Measurements from ENCODE around the gene INPP4B. TPM values are rescaled to one million over a fixed set of nuclear protein-coding genes. Genes with fewer than 3 reads are reported as not detected.
A peak's percentile ranks its signal among the peaks of the same experiment; 100 is the strongest.

INPP4B gene
- total RNA-seq, 1 experiment from 2014 or later = 41.0 TPM

GRCh38 chr4:142353149-142353738, 492.9 kb downstream of the INPP4B start:
- H3K9me3 ChIP-seq (ENCODE audit: low read length) = no peaks in the 10 kb centered on the region
- no peaks in the 10 kb centered on the region for H3K27me3 ChIP-seq (ENCODE audit: low read length)
- H3K4me3 ChIP-seq (ENCODE audit: low read length) = no peak overlapping the region; the same call in 1 of the 2 replicates
- peak; percentile 55 for ATAC-seq
- peaks cover 46% of the 10 kb centered on the region for H3K4me1 ChIP-seq (ENCODE audit: insufficient read depth, low read length)
- ChIA-PET POLR2A (ENCODE audit: unreplicated experiment) (no interaction called here), CTCF (interaction anchor here (0.6 kb wide), 1 partner anchor 77 kb away, joined by 3 read pairs; no protein-coding TSS in a partner anchor)
- H3F3A ChIP-seq (ENCODE audit: low read length, unreplicated experiment) = no peaks in the 10 kb centered on the region
- TF ChIP-seq EZH2 (IDR thresholded peaks at IDR 0.05; ENCODE audit: low read length, unreplicated experiment) = no peak
- TF ChIP-seq EZH2phosphoT487 (IDR thresholded peaks at IDR 0.05; ENCODE audit: borderline replicate concordance, low read length) = no peak
- TF ChIP-seq, protein P1, sequence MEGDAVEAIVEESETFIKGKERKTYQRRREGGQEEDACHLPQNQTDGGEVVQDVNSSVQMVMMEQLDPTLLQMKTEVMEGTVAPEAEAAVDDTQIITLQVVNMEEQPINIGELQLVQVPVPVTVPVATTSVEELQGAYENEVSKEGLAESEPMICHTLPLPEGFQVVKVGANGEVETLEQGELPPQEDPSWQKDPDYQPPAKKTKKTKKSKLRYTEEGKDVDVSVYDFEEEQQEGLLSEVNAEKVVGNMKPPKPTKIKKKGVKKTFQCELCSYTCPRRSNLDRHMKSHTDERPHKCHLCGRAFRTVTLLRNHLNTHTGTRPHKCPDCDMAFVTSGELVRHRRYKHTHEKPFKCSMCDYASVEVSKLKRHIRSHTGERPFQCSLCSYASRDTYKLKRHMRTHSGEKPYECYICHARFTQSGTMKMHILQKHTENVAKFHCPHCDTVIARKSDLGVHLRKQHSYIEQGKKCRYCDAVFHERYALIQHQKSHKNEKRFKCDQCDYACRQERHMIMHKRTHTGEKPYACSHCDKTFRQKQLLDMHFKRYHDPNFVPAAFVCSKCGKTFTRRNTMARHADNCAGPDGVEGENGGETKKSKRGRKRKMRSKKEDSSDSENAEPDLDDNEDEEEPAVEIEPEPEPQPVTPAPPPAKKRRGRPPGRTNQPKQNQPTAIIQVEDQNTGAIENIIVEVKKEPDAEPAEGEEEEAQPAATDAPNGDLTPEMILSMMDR (conservative IDR thresholded peaks at IDR 0.05; ENCODE audit: low read depth, low read length) = peak; percentile 96
- no peaks in the 10 kb centered on the region for H3K36me3 ChIP-seq (ENCODE audit: low read depth, low read length)
- H3K79me2 ChIP-seq (ENCODE audit: low read length) = 0 out of 2 replicates have a peak, but pooled peaks cover 22% of the 10 kb centered on the region
- peak overlapping the region; percentile 30 for H3K4me2 ChIP-seq (ENCODE audit: low read length)
- DNase-seq = peak; percentile 88
- intact Hi-C loops (cut with micrococcal nuclease) = loop anchor here (1.0 to 5.0 kb wide), 12 partner anchors 52 to 1196 kb away; partner anchors contain the start of gene INPP4B
- H3K9me2 ChIP-seq (replicated peaks; ENCODE audit: low read length) = no peaks in the 10 kb centered on the region
- H3K9ac ChIP-seq (ENCODE audit: low read length) = no peak overlapping the region
- H2AFZ ChIP-seq (ENCODE audit: low read length) = peak overlapping the region; percentile 6; the same call in 1 of the 2 replicates
- no peaks in the 10 kb centered on the region for H4K20me1 ChIP-seq (ENCODE audit: low read length)
- H3K27ac ChIP-seq (ENCODE audit: low read length) = peak overlapping the region; percentile 31
- no TSS peak for BruUV-seq (replicated peaks)

DNA sequence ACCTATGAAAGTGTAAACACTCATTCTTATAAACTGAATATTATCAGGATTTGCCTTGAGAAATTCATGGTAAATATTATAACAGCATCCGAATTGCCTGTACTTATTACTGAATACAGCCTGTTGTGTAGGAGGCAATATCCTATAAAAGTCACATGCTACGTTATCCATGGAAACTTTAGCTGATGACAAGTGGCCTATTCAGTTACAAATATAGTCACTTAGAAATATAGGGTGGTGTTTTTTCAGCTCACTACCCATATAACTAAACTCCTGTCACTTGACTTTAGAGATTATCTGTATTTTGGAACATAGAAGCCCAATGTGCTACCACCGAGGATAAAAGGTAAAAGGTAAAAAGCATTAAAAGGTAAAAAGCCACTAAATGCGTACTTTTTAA, 493.4 kb downstream of the INPP4B start:
- Histone ChIP-seq H3K4me2 (ENCODE audit: low read length) (peak overlapping the region; percentile 14), H3K9ac (ENCODE audit: low read length) (no peak overlapping the region), H3K27ac (ENCODE audit: low read length) (peak overlapping the region; percentile 2; the same call in 1 of the 2 replicates), H4K20me1 (ENCODE audit: low read length) (no peaks in the 10 kb centered on the region), H3K27me3 (ENCODE audit: low read length) (no peaks in the 10 kb centered on the region), H3K36me3 (ENCODE audit: low read depth, low read length) (no peaks in the 10 kb centered on the region), H2AFZ (ENCODE audit: low read length) (peak overlapping the region; percentile 6; the same call in 1 of the 2 replicates), H3K4me3 (ENCODE audit: low read length) (no peak overlapping the region; the same call in 1 of the 2 replicates), H3K9me3 (ENCODE audit: low read length) (no peaks in the 10 kb centered on the region), H3K79me2 (ENCODE audit: low read length) (0 out of 2 replicates have a peak, but pooled peaks cover 26% of the 10 kb centered on the region), H3F3A (ENCODE audit: low read length, unreplicated experiment) (no peaks in the 10 kb centered on the region), H3K4me1 (ENCODE audit: insufficient read depth, low read length) (peaks cover 49% of the 10 kb centered on the region), H3K9me2 (replicated peaks; ENCODE audit: low read length) (no peaks in the 10 kb centered on the region)
- ChIA-PET POLR2A (ENCODE audit: unreplicated experiment) (no interaction called here), CTCF (no interaction called here)
- intact Hi-C loops (cut with micrococcal nuclease) = loop anchor here (1.0 to 5.0 kb wide), 12 partner anchors 52 to 1195 kb away; partner anchors contain the start of gene INPP4B
- ATAC-seq (no peak), DNase-seq (no peak)
- no TSS peak for BruUV-seq (replicated peaks)
- no peak for TF ChIP-seq EZH2phosphoT487 (IDR thresholded peaks at IDR 0.05; ENCODE audit: borderline replicate concordance, low read length)
- TF ChIP-seq EZH2 (IDR thresholded peaks at IDR 0.05; ENCODE audit: low read length, unreplicated experiment) = no peak
- TF ChIP-seq, protein P1 (conservative IDR thresholded peaks at IDR 0.05; ENCODE audit: low read depth, low read length) = no peak

- BruUV-seq (replicated peaks) = no TSS peak
- Histone ChIP-seq H3K9me2 (replicated peaks; ENCODE audit: low read length) (no peaks in the 10 kb centered on the region), H3K36me3 (ENCODE audit: low read depth, low read length) (no peaks in the 10 kb centered on the region), H3K9me3 (ENCODE audit: low read length) (no peaks in the 10 kb centered on the region), H3K9ac (ENCODE audit: low read length) (no peak overlapping the region), H3K27me3 (ENCODE audit: low read length) (no peaks in the 10 kb centered on the region), H4K20me1 (ENCODE audit: low read length) (no peaks in the 10 kb centered on the region), H2AFZ (ENCODE audit: low read length) (no peak overlapping the region), H3K79me2 (ENCODE audit: low read length) (0 out of 2 replicates have a peak, but pooled peaks cover 26% of the 10 kb centered on the region), H3F3A (ENCODE audit: low read length, unreplicated experiment) (no peaks in the 10 kb centered on the region), H3K4me2 (ENCODE audit: low read length) (no peak overlapping the region), H3K4me3 (ENCODE audit: low read length) (no peak overlapping the region), H3K27ac (ENCODE audit: low read length) (no peak overlapping the region), H3K4me1 (ENCODE audit: insufficient read depth, low read length) (peaks cover 54% of the 10 kb centered on the region)
- POLR2A ChIA-PET (ENCODE audit: unreplicated experiment) = no interaction called here
- DNase-seq = no peak
- TF ChIP-seq, protein P1 (conservative IDR thresholded peaks at IDR 0.05; ENCODE audit: low read depth, low read length) = no peak
- TF ChIP-seq EZH2phosphoT487 (IDR thresholded peaks at IDR 0.05; ENCODE audit: borderline replicate concordance, low read length) (no peak), EZH2 (IDR thresholded peaks at IDR 0.05; ENCODE audit: low read length, unreplicated experiment) (no peak)
- intact Hi-C loops (cut with micrococcal nuclease) = loop anchor here (2.0 to 5.0 kb wide), 9 partner anchors 53 to 1195 kb away; partner anchors contain the start of gene INPP4B
- CTCF ChIA-PET = no interaction called here
- ATAC-seq = no peak
These were observed 494.1 kb downstream of the INPP4B start for GRCh38 chr4:142351958-142352357.

Measured in PC-3 (cell line).